Adipocyte (in vitro differentiated cells): ENCODE results near the gene TMEM109.

Source experiments
- DNase-seq: peaks from one replicate; pipeline ENCODE4 v3.0.0-alpha.2; 2015; ENCODE audit warnings: low read depth
- H3K27me3 ChIP-seq: replicated peaks from 2 replicates; pipeline ENCODE4 v1.7.0; 2013; ENCODE audit warnings: mild to moderate bottlenecking, low read length, moderate library complexity; ENCODE audit not compliant: control insufficient read depth, insufficient read depth
- H3K36me3 ChIP-seq: 2 replicates; pipeline ENCODE4 v1.7.0; 2013; ENCODE audit warnings: low read length, mild to moderate bottlenecking, moderate library complexity; ENCODE audit not compliant: control insufficient read depth, insufficient read depth, severe bottlenecking
- H3K4me1 ChIP-seq: 2 replicates; pipeline ENCODE4 v1.7.0; 2013; ENCODE audit warnings: mild to moderate bottlenecking, low read length, moderate library complexity; ENCODE audit not compliant: control insufficient read depth, insufficient read depth
- H3K4me3 ChIP-seq: 2 replicates; pipeline ENCODE4 v1.7.0; 2013; ENCODE audit warnings: mild to moderate bottlenecking, low read length, moderate library complexity
- H3K9ac ChIP-seq: 2 replicates; pipeline ENCODE4 v1.7.0; 2013; ENCODE audit warnings: mild to moderate bottlenecking, low read length, moderate library complexity
- H3K9me3 ChIP-seq: 2 replicates; pipeline ENCODE4 v1.7.0; 2013; ENCODE audit warnings: mild to moderate bottlenecking, low read length, moderate library complexity; ENCODE audit not compliant: control insufficient read depth

The TMEM109 gene

DNA sequence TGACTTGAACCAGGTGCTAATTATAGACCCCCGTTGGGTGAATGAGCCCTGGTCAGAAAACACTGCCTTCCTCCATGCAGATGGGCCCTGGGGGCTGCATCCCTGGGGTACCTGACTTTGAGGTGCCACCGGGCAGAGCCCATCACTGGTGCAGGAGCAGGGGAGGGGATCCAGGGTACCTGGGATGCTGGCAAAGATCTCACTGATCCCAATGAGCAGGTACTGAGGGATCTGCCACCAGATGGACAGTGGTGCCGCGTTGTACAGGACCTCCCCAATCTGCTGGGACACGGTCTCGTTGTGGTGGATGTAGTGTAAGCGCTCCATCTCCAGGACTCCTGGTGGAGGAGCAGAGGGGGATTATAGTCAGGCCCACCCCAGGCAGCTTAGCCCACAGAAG lies 25.3 kb downstream of the TMEM109 start:
- Histone ChIP-seq H3K27me3 (no peaks in the 10 kb centered on the region), H3K4me3 (no peak overlapping the region), H3K4me1 (no peaks in the 10 kb centered on the region), H3K9ac (no peak overlapping the region), H3K36me3 (peaks cover 6% of the 10 kb centered on the region), H3K9me3 (no peaks in the 10 kb centered on the region)
- no peak for DNase-seq

DNA sequence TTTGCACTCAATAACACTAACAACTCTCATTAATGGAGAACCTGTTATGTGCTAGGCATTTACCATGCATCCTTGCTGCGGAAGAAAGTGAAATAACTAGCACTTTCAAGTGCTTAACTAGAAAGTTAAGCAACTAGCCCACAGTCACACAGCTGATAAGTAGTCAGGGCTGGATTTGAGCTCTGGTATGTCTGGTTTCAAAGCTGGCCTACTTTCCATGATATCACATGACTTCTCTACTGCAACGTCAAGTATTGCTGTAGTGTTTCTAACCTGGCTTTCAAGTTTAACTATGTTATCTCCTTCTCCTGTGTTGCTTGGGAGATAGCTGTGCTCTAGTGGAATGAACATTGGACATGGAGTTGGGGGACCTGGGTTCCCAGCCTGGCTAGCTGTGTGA lies 25.9 kb downstream of the TMEM109 start:
- H3K9me3 ChIP-seq: no peaks in the 10 kb centered on the region
- H3K4me3 ChIP-seq: no peak overlapping the region
- peak; percentile 34 for DNase-seq
- no peaks in the 10 kb centered on the region for H3K4me1 ChIP-seq
- no peaks in the 10 kb centered on the region for H3K27me3 ChIP-seq
- no peak overlapping the region for H3K9ac ChIP-seq
- peaks cover 6% of the 10 kb centered on the region for H3K36me3 ChIP-seq

DNA sequence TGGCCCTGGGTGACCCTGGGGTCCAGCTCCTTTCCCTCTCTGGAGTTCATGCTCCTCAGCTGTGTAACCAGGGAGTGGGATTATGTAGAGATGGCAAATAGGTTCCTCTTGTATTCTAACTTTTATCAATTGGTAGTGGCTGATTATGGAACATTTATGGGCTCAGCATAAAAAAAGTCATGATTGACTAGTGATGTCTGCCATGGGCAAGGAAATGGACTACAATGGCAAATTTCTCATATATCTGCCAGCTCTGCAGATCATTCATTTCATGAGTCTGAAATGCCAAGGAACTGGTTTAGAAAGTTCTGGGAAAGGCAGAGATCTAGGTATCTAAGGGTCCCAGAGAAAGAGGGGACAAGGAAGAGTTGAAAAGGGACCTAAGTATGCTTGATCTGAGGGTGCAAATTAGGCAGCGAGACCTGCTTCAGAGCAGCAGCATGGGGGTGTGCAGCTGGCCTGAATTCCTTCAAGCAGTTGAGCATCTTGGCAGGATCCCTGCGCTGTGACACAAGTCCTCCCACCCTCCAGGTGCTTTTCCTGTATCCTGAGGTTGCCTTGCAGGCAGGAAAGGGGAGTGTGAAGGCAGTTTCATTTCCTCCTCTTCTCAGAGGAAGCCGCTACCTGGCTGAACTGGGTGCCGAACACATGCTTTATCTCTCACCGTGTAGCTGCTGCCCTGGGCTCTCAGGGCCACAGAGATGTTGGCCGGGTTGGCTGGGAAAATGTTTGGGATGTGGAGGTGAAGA lies 27.6 kb downstream of the TMEM109 start:
- DNase-seq: no peak

DNA sequence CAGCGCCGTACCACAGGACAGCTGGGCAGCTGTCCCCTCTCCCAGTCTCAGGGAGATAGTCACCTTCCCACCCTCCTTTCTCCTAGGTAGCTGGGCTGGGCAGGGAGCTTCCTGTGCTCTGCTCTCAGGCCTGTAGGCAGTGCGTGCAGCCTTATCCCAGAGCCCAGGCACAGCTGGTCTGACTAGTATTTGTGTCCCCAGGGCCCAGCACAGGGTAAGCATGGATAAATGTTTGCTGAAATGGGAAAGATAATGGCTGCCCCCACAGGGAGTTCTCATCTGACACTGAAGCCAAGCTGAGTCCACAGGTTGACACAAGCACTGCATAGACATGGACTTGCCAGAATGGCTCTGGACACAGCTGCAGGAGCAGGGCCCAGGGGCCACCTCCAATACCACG lies 28.3 kb downstream of the TMEM109 start:
- no peak overlapping the region for H3K4me3 ChIP-seq
- DNase-seq: no peak
- H3K9me3 ChIP-seq: no peaks in the 10 kb centered on the region

More for the DNA sequence above, 27.6 kb downstream of the TMEM109 start:
- Histone ChIP-seq H3K9me3 (no peaks in the 10 kb centered on the region), H3K4me1 (no peaks in the 10 kb centered on the region), H3K4me3 (no peak overlapping the region), H3K9ac (no peak overlapping the region), H3K36me3 (peaks cover 6% of the 10 kb centered on the region), H3K27me3 (no peaks in the 10 kb centered on the region)

DNA sequence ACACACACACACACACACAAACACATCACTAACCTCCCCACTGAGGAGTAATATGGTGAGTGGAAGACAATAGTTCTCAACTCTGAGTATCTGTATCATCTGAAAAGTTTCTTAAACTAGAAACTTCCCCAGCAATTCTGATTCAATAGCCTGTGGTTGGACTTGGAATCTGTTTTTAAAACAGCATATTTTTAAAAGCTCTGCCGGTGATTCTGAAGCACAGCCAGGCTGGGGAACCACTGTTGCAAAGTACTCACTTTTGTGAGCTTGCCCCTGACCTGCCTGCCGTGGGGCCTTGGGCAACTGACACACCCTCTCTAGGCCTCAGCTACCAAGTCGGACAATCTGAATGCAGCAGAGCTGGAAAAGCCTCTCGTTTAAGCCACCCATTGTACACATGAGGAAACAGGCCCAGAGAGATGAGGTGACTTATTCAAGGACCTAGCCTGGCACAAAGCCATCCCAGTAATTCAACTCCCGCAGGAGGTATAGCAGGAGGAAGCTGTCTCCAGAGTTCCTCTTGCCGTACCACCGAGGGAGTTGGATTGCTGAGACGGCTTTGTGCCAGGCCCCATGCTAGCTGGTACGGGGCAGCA lies 29.1 kb downstream of the TMEM109 start:
- no peaks in the 10 kb centered on the region for H3K4me1 ChIP-seq
- H3K4me3 ChIP-seq: no peak overlapping the region
- H3K27me3 ChIP-seq: no peaks in the 10 kb centered on the region
- no peaks in the 10 kb centered on the region for H3K9me3 ChIP-seq
- H3K36me3 ChIP-seq: peaks cover 6% of the 10 kb centered on the region
- peak; percentile 39 for DNase-seq
- no peak overlapping the region for H3K9ac ChIP-seq

More for the DNA sequence above, 28.3 kb downstream of the TMEM109 start:
- Histone ChIP-seq H3K27me3 (no peaks in the 10 kb centered on the region), H3K36me3 (peaks cover 6% of the 10 kb centered on the region), H3K9ac (no peak overlapping the region), H3K4me1 (no peaks in the 10 kb centered on the region)

DNA sequence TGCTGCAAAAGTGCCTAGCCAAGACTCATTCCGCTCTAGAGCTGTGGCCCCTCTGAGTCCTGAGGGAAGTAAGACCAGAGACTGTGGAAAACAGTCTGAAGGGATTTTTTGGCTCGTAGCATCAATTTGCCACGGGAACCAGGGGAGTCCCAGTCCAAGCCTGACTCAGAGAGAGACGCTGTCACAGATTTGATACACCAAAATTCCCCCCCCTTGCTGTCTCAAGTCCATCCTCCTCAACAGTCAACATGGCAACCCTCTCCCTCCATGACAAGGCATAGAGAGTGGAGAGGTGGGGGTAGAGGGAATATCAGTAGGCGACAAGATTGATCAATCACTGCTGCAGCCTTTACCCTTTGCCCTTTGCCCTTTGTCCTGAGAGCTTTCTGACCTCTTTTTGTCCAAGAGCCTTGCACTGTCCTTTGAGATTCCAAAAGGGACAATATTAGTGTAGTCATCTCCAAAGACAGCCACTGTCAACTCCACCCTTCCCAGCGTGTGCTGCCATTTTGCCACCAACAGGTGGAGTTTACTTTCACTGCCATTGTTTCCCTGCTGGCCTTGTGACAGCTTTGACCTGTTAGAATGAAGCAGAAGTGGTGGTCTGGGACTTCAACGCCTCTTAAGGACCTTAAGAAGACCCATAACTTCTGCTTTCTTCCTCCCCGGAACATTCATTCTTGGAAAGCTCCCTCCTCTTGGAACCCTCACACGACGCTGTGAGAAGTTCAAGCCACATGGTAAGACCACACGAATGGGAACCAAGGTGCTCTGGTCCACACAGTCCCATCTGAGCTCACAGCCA lies 30.7 kb downstream of the TMEM109 start:
- H3K9ac ChIP-seq: no peak overlapping the region
- peaks cover 6% of the 10 kb centered on the region for H3K36me3 ChIP-seq
- no peaks in the 10 kb centered on the region for H3K4me1 ChIP-seq
- no peaks in the 10 kb centered on the region for H3K9me3 ChIP-seq
- no peaks in the 10 kb centered on the region for H3K27me3 ChIP-seq
- no peak overlapping the region for H3K4me3 ChIP-seq
- DNase-seq: no peak

DNA sequence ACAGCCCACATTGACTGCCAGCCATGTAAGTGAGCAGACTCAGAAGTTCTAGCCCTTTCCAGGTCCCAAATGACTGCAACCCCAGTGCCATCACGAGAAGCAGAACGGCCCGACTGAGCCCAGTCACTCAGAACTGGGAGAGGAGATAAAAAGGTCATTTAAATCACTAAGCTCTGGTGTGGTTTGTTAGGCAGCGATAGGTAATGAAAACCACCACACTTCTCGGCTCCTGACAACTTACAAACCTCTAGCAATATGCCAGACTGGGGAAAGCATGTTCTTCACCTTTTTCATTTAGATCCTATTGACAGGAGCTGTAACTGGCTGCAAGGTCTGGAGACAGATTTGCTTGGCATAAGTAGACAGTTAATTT lies 31.3 kb downstream of the TMEM109 start:
- DNase-seq: no peak
- Histone ChIP-seq H3K4me3 (no peak overlapping the region), H3K9me3 (no peaks in the 10 kb centered on the region), H3K27me3 (no peaks in the 10 kb centered on the region), H3K9ac (no peak overlapping the region), H3K4me1 (no peaks in the 10 kb centered on the region), H3K36me3 (peaks cover 6% of the 10 kb centered on the region)

DNA sequence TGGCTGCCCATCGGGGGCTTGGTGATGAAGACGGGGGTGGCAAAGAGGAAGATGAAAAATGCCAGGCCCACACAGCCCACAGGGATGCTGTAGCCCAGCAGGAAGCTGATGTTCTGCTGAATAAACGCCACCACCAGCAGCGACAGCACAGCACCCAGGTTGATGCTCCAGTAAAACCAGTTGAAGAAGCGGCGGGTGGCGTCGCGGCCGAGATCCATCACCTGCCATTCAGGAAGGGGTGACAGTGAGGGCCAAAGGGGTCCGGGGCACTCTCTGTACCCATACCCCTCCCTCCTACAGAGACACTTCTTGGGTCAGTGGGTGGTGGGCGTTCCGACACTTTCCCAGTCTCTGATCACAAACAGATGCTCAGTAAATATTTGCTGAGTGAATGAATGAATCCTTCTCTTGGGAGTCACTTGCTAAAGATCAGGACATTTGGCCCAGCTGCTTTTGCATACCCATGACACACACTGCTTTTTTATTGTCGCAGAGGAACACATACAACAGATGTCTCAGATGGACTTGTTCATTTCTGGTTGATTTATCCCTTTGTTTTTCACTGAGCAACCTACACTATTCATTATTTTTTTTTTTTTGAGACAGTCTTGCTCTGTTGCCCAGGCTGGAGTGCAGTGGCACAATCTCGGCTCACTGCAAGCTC lies 32.8 kb downstream of the TMEM109 start:
- no peak for DNase-seq
- Histone ChIP-seq H3K4me1 (peaks cover under 1% of the 10 kb centered on the region), H3K27me3 (no peaks in the 10 kb centered on the region), H3K36me3 (peaks cover under 1% of the 10 kb centered on the region), H3K9ac (no peak overlapping the region), H3K4me3 (no peak overlapping the region), H3K9me3 (no peaks in the 10 kb centered on the region)

DNA sequence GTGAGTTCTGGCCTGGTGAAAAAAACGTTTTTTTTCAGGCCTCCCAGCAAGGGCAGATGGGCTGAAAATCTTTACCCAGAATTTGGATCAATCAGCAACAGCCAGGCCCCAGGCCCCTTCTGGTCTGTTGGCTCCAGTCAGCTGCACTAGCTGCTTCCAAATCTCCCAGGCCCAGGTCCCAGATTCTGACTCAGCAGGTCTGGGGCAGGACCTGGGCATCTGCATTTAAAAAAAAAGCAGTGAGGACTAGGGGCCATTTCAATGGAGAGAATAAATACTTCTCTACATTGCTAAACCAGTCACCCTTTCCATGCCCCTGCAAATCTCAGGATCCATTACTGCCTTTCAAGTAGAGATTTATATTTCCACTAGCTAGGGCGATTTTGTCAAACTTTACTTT lies 33.7 kb downstream of the TMEM109 start:
- H3K9ac ChIP-seq: no peak overlapping the region

DNA sequence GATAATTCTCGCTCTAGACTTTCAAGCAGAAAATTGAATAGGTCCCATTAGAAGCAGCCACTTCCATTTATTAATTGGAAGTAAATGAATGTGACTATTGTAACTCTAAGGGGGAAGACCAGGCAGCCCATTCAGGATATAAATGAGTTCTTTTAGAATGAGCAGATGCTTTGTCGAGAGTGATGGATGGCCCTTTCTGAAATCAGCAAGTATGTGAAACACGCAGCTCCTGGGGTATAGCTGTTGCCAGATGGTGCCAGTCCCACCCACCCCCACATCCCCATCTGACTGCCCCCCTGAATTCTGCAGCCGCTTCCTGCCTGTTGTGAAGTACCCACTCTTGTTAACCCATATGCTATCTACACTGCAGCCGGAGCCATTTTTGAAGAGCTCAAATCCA lies 34.3 kb downstream of the TMEM109 start:
- no peak for DNase-seq
- Histone ChIP-seq H3K36me3 (no peaks in the 10 kb centered on the region), H3K4me1 (peaks cover 11% of the 10 kb centered on the region), H3K9me3 (no peaks in the 10 kb centered on the region), H3K4me3 (no peak overlapping the region), H3K9ac (no peak overlapping the region), H3K27me3 (no peaks in the 10 kb centered on the region)

More for the DNA sequence above, 33.7 kb downstream of the TMEM109 start:
- H3K4me1 ChIP-seq: peaks cover 9% of the 10 kb centered on the region
- H3K27me3 ChIP-seq: no peaks in the 10 kb centered on the region
- H3K9me3 ChIP-seq: no peaks in the 10 kb centered on the region
- no peak for DNase-seq
- no peaks in the 10 kb centered on the region for H3K36me3 ChIP-seq
- no peak overlapping the region for H3K4me3 ChIP-seq

DNA sequence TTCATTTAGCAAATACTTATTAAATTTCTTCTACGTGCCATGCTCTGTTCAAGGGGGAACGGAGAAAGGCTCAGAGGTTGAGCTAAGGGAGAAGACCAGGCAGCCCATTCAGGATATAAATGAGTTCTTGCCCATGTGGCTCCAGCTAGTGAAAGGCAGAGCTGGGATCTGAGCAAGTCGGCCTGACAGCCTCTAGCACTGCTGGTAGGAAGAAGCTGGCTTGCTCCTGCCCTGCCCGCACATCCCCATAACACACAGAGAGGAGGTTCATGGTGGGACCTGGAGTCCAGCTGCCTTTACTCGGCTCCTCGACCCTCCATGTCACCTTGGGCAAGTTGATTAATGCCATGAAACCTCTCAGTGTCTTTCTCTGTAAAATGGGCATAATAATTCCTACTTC lies 36.1 kb downstream of the TMEM109 start:
- peak overlapping the region; percentile 5 for H3K9ac ChIP-seq
- H3K4me3 ChIP-seq: peak overlapping the region; percentile 8
- DNase-seq: no peak
- no peaks in the 10 kb centered on the region for H3K9me3 ChIP-seq
- no peaks in the 10 kb centered on the region for H3K27me3 ChIP-seq
- peaks cover 11% of the 10 kb centered on the region for H3K4me1 ChIP-seq
- no peaks in the 10 kb centered on the region for H3K36me3 ChIP-seq
